ENCODE measurements around the gene BSX.

DNA sequence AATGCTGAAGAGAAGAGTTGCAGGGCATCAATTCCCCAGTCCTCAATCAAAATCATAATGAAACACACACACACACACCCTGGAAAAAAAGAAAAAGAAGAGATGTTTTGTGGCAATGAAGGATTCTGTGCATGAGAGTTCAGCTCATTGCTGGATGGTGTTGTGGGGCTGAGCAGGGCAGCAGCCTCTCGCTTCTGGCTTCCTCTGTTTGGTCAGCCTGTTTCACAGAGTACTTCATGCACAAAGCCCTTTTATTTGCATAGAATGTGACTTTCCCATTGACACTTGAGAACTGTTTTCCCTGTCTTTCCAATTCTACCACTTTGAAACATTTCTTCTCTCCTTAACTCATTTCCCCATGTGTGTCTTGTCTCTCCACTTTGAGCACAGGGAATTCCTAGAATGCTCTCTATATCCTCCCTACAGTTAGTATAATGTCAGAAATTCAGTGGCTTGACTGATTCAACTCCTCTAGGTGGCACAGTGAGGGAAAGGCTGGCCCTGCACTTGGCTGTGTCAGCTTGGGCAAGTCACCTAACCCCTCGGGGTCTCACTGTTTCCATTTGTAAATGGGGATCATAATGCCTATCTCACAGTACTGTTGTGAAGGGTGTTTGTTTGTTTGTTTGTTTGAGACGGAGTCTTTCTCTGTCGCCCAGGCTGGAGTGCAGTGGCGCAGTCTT, 25.4 kb upstream of the BSX start:
- TF ChIP-seq ELF4 (IDR thresholded peaks at IDR 0.05) (no peak), LEF1 (IDR thresholded peaks at IDR 0.05; ENCODE audit: borderline replicate concordance) (no peak), BHLHE40 (IDR thresholded peaks at IDR 0.05; ENCODE audit: borderline replicate concordance) (no peak), L3MBTL2 (conservative IDR thresholded peaks at IDR 0.05) (no peak), FOXM1 (IDR thresholded peaks at IDR 0.05; ENCODE audit: borderline replicate concordance) (no peak), FOXK2 (IDR thresholded peaks at IDR 0.05) (no peak), TARDBP (IDR thresholded peaks at IDR 0.05) (no peak)
